ENCODE measurements around the gene AGPAT2. TPM values are rescaled to one million over a fixed set of nuclear protein-coding genes. Genes with fewer than 3 reads are reported as not detected.

AGPAT2 gene
- total RNA-seq, 4 donors from 2014 or later = 66.2 to 80.6 (median 75.8) TPM

- Histone ChIP-seq H3K36me3 (peaks cover 0 to 9% (median 0%) of the 10 kb centered on the region in 3 donors), H3K9me3 (no peaks in the 10 kb centered on the region), H3K4me3 (no peak overlapping the region), H3K27me3 (no peaks in the 10 kb centered on the region), H3K27ac (peak overlapping the region in 3 of 4 donors; percentile 80 to 97 (median 94)), H3K4me1 (peaks cover 33 to 90% (median 53%) of the 10 kb centered on the region in 3 donors)
- TF ChIP-seq POLR2A (IDR thresholded peaks at IDR 0.05) = no peak
- no peak for TF ChIP-seq CTCF (IDR thresholded peaks at IDR 0.05)
- no peak for DNase-seq
- intact Hi-C loops (cut with DNase I) = no loop called here
- 59% methylated on average over 3 of the region's 7 CpGs; no CpG with 5 or more reads in 1 of the 2 donors for WGBS, 2 donors
Measured at GRCh38 chr9:136689108-136689460, 1.8 kb upstream of the AGPAT2 start.

GRCh38 chr9:136688274-136689107 is 1.2 kb upstream of the AGPAT2 start:
- peak overlapping the region; percentile 83 to 97 (median 92) for H3K27ac ChIP-seq
- H3K4me3 ChIP-seq = peak overlapping the region in 1 of 4 donors; percentile 96
- peaks cover 0 to 14% (median 0%) of the 10 kb centered on the region in 3 donors for H3K36me3 ChIP-seq
- intact Hi-C loops (cut with DNase I) = no loop called here
- 41 to 63% methylated on average over 6 of the region's 21 CpGs for whole genome bisulfite sequencing, 2 donors
- H3K27me3 ChIP-seq = no peaks in the 10 kb centered on the region
- H3K9me3 ChIP-seq = no peaks in the 10 kb centered on the region
- H3K4me1 ChIP-seq = peaks cover 27 to 86% (median 47%) of the 10 kb centered on the region in 3 donors
- no peak for TF ChIP-seq POLR2A (IDR thresholded peaks at IDR 0.05)
- TF ChIP-seq CTCF (IDR thresholded peaks at IDR 0.05) = no peak
- no peak for DNase-seq

- no peak for DNase-seq
- H3K4me1 ChIP-seq = peaks cover 21 to 83% (median 40%) of the 10 kb centered on the region in 3 donors
- H3K9me3 ChIP-seq = no peaks in the 10 kb centered on the region
- H3K4me3 ChIP-seq = peak overlapping the region; percentile 63 to 96 (median 84)
- peak overlapping the region; percentile 83 to 97 (median 92) for H3K27ac ChIP-seq
- no peak for TF ChIP-seq POLR2A (IDR thresholded peaks at IDR 0.05)
- H3K27me3 ChIP-seq = no peaks in the 10 kb centered on the region
- WGBS, 2 donors = 50% methylated on average over 2 of the region's 37 CpGs; no CpG with 5 or more reads in 1 of the 2 donors
- intact Hi-C loops (cut with DNase I) = no loop called here
- H3K36me3 ChIP-seq = peaks cover 0 to 22% (median 0%) of the 10 kb centered on the region in 3 donors
Measured at GRCh38 chr9:136687721-136688223, 515 bp upstream of the AGPAT2 start.

GRCh38 chr9:136686534-136686793 is 793 bp downstream of the AGPAT2 start:
- H3K27ac ChIP-seq = peak overlapping the region; percentile 83 to 97 (median 92)
- peaks cover 21 to 81% (median 39%) of the 10 kb centered on the region in 3 donors for H3K4me1 ChIP-seq
- H3K27me3 ChIP-seq = no peaks in the 10 kb centered on the region
- H3K4me3 ChIP-seq = peak overlapping the region; percentile 63 to 96 (median 84)
- TF ChIP-seq POLR2A (IDR thresholded peaks at IDR 0.05) (no peak), CTCF (IDR thresholded peaks at IDR 0.05) (no peak)
- no peak for DNase-seq
- intact Hi-C loops (cut with DNase I) = no loop called here
- no peaks in the 10 kb centered on the region for H3K9me3 ChIP-seq
- H3K36me3 ChIP-seq = peaks cover 0 to 27% (median 0%) of the 10 kb centered on the region in 3 donors
- 0% methylated on average over 1 of the region's 20 CpGs; no CpG with 5 or more reads in 1 of the 2 donors for WGBS, 2 donors

- intact Hi-C loops (cut with DNase I) = no loop called here
- Histone ChIP-seq H3K27me3 (no peaks in the 10 kb centered on the region), H3K27ac (peak overlapping the region; percentile 83 to 97 (median 92)), H3K9me3 (no peaks in the 10 kb centered on the region), H3K4me3 (peak overlapping the region; percentile 63 to 96 (median 84)), H3K36me3 (peaks cover 0 to 32% (median 0%) of the 10 kb centered on the region in 3 donors), H3K4me1 (peaks cover 21 to 76% (median 39%) of the 10 kb centered on the region in 3 donors)
- no peak for DNase-seq
- 0 to 35% methylated on average over 5 to 6 of the region's 19 CpGs for WGBS, 2 donors
- no peak for TF ChIP-seq POLR2A (IDR thresholded peaks at IDR 0.05)
- TF ChIP-seq CTCF (IDR thresholded peaks at IDR 0.05) = no peak
Measured at GRCh38 chr9:136685790-136686533, 1.3 kb downstream of the AGPAT2 start.
